Astrocyte (in vitro differentiated cells and primary cell): ENCODE measurements around the gene AVPR2.

Experiments used
- CTCF ChIP-seq: IDR thresholded peaks from 2 replicates; pipeline ENCODE4 v1.5.1; 2011; ENCODE audit warnings: low read depth, mild to moderate bottlenecking, inconsistent platforms, low read length, moderate library complexity; ENCODE audit not compliant: insufficient read depth
- EZH2 ChIP-seq: IDR thresholded peaks from 2 replicates; pipeline ENCODE4 v1.6.1; 2012; ENCODE audit warnings: mild to moderate bottlenecking, low read length, inconsistent platforms; ENCODE audit not compliant: insufficient read depth

GRCh38 chrX:153863251-153863991 is 41.1 kb upstream of the AVPR2 start:
- no peak for TF ChIP-seq CTCF
- no peak for TF ChIP-seq EZH2
